Measurements from ENCODE around the gene PTTG1IP.
A peak's percentile ranks its signal among the peaks of the same experiment; 100 is the strongest.

The PTTG1IP gene

DNA sequence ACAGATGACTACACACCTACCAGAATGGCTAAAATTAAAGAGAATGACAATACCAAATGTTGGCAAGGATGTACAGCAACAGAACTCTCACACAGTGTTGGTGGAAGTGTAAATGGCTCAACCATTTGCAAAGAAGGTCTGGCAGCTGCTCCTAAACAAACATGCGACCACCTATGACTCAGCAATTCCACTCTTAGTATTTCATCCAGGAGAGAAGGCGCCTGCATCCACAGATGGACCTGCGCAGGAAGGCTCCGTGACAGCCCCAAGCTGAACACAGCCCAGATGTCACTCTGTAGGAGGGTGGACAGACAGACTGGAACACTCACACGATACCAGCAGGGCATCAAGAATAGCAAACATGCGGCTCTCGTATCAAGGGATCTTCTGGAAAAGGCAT is 6.7 kb downstream of the PTTG1IP start:
- no peak for DNase-seq (ENCODE audit: low read depth in 2 of 2)

DNA sequence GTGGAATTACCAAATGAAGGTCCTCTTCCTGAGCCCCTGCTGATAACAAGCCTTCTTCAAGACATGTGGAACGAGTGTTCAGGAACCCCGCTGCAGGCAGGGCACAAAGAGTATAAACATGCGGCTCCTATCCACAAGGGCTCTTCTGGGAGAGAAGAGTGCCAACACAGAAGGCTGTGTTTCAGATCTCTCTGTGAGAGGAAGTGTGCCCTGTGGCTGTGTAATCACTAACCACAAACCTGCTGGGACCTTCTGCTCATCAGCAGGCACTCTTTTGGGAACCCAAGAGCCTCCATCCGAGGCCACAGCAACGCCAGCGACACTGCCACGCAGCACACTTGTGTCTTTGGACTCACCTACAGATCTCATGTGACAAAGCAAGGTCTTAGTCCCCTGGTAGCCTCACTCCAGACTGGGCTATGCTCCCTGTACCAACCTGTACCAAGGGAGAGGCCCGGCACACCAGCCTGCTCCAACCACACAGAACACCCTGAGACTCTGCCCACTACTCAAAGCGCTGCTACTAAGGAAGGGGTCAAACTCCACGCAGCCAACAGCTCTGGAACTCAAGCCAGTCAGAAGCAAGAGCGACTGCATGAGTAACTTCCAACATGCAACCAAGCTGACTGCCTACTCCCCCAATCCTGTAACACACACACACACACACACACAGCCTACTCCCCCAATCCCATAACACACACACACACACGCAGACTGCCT is 7.8 kb downstream of the PTTG1IP start:
- no peak for DNase-seq (ENCODE audit: low read depth in 2 of 2)

DNA sequence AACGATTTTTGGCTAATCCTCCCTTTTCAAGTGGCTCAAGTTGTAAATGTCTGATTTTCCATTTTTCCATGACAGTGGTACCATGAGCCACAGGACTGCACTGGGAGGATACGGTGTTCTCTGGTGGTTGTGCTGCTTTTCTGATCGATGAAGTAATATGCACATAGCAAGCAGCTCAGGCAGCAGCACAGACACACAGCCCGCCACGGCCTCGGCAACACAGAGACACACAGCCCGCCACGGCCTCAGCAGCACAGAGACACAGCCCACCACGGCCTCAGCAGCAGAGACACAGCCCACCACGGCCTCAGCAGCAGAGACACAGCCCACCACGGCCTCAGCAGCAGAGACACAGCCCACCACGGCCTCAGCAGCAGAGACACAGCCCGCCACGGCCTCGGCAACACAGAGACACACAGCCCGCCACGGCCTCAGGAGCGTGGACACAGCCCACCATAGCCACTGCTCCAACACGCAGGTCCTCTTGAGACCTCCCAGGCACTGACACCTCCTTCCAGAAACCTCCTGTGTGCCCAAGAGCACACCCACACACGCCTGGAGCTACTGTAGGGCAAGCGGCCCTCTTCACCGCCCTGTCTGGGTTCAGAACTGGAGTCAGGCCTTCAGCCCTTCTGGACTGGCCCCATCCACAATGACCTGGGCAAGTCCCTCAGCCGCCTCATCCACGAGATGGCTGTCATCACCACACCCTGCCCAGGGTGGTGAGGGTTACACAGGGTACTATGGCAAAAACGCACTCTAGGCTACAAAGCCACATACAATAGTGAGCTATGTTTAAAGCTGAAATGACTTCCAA is 10.4 kb downstream of the PTTG1IP start:
- no peak for DNase-seq (ENCODE audit: low read depth in 2 of 2)

DNA sequence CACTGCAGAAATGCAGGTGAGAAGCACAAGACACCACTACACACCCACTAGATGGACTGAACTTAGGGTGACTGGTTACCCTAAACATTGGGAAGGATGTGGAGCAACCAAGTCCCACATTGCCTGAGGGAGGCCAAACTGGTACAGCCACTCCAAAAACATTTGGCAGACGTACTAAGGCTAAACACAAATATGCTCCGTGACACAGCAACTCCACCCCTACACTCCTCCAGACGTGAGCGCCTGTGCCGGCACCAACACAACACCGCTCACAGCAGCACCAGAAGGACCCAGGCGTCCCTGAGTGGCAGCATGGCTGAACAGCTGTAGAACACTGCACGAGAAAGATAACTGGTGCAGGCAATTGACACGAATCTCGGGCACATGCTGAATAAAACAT is 14.7 kb downstream of the PTTG1IP start:
- no peak for DNase-seq (ENCODE audit: low read depth in 2 of 2)

DNA sequence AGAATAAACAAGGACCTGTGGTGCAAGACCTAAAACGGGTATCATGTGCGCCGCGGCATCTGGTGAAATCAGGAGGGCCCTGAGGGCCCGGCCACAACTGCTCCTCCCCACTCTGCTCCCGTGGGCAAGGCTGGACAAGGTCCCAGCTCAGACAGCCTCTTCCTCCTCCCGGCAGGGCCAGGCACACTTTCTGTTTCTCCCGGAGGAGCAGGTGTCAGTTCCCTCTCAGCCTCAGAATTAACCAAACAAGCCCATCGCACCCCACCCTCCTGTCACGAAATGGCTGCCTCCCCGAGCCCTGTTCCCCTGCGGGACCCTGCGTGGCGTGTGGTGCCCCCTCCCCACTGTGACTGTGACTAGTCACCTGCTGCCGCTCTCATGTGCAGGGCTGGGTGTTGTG is 15.2 kb downstream of the PTTG1IP start:
- DNase-seq (ENCODE audit: low read depth in 2 of 2): no peak

DNA sequence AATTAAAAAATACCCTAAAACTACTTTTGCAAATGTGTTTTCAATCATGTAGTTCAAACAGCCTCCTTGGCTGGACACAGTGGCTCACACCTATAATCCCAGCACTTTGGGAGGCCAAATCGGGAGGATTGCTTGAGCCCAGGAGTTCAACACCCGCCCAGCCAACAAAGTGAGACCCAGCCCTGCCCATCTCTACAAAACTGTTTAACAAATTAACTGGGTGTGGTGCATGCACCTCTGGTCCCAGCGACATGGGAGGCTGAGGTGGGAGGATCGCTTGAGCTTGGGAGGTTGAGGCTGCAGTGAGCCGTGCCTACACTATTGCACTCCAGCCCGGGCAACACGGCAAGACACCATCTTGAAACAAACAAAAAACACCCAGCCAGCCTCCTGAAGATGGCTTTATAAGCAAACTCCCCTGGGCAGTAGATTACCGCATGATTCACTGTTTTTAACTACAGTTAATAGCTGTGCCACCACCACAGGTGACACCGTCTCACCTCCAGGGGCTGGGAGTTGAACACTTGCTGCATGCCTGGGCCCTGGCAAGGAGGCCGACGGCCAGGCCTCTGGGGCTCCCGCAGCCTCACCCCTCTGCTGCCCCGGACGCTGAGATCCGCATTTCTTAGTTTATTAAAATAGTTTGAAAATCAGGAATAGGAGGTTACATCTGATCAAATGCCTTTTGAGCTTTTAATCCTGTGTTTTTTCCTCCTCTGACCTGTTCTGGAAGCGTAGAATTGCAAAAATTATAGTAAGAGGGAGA is 16.2 kb downstream of the PTTG1IP start:
- no peak for DNase-seq (ENCODE audit: low read depth in 2 of 2)

DNA sequence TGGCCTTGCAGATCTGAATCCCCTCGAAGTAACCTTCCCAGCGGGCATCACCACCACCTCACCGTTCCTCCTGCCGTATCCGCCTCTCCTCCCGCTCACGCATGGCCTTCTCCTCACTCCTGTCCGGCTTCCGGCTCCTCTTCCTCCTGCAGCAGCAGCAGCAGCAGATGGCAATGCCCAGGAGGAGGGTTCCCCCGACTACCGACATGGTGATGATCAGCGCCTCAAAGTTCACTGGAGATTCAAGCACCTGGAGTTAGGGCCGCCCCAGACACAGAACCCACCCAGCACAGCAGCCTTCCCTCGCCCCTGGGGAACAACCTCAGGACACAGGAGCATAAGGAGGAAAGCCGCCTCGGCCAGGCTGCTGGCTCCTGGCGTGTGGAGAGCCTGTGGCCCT is 17.4 kb downstream of the PTTG1IP start:
- DNase-seq (ENCODE audit: low read depth in 2 of 2): no peak

DNA sequence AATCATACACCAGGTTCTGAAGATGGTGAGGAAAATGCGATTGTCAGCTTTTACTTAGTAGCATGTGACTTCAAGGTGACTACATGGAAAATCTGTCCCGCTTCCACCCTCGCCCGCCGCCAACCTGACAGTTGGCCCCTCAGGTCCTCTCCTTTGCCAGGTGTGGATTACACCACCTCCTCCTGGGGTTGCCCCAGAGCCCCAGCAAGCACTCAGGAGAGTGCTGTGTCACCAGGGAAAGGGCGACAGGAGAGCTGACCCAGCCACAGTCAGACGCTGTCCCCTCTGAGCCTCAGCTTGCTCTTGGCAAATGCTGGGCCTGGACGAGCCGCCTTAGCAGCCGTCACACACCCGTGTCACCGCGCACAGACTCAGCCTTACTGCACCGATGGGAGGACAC is 17.9 kb downstream of the PTTG1IP start:
- DNase-seq (ENCODE audit: low read depth in 2 of 2): no peak

DNA sequence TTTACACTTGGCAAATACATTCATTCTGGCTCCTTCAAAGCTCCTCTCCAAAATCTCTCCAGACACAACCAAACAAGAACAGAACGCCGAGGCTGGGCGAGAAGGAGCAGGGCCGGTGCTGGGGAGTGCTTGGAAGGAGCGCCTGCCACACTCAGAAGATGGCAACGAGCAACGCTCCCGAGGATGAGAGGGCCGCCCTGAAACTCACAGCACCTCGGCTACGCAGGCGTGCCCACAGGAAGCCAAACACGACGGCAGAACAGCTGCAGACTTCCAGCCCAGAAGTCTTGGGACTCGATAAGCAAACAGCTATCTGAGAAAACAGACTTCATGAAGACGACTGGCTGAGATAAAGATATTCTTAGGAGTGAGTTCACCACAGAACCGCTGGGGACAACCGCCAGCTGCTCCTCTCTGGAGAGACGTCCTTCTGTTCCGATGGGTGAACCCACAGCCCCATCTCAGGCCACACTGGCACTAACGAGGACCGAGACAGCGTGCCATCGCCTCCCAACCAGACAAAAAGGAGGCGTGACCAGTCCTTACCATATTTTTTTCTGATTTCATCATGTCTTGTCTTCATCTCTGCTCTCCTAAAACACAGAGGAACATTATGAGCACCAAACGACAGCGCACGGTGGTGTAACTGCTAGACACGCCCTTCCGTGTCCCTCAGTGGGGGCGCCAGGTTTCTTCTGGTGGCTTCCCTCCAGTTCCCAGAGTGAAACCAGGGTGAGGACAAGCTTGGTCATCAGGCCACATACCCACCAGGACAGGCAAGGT is 18.6 kb downstream of the PTTG1IP start:
- DNase-seq (ENCODE audit: low read depth in 2 of 2): no peak

DNA sequence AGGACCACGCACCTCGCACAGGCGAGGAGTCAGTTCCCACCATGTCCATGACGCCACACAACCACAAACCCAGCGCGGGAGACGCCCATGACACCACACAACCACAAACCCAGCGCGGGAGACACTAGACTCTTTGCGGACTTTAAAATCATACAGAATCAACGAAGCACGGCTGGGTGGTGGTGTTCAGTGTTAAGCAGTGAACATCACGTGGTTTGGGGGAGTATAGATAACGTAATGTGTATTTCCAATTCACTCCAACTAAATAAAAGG is 19.2 kb downstream of the PTTG1IP start:
- DNase-seq (ENCODE audit: low read depth in 2 of 2): no peak

DNA sequence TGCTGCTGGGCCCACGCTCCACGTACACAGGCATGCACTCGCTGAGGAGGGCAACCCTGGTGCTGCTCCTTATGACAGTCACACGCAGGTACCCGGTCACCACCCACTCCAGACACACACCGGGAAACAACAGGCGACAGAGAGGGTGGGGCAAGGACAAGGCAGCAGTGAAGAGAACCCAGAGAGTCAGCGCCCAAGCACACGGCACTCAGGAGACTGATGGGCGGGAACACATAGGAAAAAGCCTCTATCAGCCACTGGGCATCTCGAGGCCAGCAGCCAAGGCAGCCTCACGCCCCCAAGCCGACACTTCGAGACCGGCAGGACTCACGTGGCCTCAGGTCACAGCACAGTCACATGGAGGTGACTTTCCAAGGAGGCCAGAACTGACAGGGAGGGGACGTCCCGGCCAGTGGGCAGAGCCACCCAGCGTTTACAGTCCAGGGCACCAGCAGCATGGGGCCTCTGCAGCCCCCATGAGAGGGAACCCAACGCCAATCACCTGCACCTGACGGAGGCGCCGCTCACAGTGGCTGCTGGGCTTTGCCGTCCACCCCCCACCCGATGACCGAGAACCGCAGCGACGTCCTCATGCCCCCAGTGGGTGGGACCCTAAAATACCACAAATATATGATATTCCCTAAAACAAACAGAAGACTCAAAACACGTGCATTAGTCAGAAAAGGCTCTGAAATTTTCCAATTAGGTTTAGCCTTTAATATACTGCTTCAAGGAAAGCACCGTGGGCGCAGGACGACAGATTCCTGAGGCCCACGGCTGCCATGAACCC is 19.7 kb downstream of the PTTG1IP start:
- DNase-seq (ENCODE audit: low read depth in 2 of 2): no peak

DNA sequence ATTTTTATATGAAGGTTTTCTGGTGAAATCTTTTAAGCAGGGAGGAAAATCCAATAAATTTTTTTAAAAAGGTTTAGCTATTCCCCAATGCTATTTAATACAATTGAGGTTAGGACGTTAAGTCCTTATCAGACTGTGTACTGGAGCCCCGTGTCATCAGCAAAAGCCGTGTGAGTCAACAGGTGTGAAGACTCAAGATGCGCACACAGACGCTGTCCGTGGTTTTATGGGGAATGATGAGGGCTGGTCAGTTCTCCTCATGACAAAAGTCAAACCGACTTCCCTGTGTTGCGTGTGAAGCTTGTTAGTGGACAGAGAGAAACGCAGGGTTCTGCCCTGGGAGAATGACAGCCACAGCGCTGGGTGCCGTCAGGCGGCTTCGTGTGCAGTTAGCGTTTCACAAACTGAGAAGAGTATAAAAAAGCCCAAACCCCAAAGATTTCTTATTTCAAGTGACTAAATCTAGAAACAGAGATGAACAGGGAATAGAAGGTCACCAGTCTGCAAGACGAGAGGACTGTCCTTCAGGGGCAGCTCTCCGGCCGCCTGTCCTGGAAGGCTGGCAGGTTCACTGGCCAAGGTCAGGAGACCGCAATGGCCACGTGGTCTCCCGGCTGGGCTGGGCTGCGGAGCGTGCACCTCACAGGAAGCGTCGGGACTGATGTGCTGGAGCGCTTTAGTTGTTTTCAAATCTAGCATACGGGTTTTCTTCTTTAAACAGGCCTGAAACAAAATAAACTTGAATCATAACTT is 22.4 kb downstream of the PTTG1IP start:
- DNase-seq (ENCODE audit: low read depth in 2 of 2): no peak

DNA sequence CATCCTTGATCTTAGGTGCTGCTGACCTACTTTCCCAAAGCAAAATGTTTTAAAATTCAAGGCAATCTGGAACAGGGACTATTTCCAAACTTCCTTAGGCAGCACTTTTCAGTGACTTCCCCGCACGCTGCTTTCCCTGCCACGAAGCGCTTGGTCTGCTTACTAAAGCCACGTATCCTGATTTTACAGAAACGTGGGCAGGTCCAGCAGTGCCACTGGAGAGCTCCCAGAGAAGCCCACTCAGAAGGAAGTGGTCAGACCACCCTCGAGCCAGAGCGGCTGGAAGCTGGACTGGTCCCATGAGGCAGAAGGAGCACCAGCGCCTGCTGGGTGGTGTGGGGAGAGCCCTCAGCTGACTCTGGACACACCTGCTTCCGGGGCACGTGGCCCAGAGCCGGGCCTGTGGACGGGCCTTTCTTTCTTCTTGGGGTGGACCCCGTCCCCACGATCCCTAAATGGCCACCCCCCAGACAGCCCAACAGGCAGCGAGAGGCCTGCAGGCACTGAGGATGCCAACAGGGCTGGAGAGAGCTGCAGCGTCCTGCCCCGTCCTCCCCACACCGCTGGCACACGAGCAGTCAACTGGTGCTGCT is 23.2 kb downstream of the PTTG1IP start:
- no peak for DNase-seq (ENCODE audit: low read depth in 2 of 2)

DNA sequence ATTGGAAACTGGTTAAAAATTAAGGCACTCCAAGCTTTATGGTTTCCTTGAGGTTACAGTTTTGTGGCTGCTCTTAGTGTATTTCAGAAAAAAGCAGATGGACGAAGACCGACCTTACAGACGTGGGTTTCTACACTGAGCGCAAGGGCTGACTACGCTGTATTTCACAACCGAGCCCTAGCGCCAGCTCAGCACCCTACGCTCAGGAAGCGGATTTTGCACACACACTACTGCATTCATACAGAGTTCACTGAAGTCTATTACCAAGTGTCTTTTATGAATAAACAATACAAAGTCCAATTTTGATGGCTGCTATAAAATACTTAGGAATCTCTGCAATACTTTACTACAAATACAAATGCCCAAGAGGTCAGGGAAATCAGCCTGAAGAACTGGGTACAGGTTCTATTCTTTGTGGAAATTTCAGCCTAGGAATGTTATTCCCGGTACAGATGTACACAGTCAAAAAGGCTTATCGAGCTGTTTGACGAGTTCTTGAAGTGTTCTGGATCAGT is 23.8 kb downstream of the PTTG1IP start:
- no peak for DNase-seq (ENCODE audit: low read depth in 2 of 2)

DNA sequence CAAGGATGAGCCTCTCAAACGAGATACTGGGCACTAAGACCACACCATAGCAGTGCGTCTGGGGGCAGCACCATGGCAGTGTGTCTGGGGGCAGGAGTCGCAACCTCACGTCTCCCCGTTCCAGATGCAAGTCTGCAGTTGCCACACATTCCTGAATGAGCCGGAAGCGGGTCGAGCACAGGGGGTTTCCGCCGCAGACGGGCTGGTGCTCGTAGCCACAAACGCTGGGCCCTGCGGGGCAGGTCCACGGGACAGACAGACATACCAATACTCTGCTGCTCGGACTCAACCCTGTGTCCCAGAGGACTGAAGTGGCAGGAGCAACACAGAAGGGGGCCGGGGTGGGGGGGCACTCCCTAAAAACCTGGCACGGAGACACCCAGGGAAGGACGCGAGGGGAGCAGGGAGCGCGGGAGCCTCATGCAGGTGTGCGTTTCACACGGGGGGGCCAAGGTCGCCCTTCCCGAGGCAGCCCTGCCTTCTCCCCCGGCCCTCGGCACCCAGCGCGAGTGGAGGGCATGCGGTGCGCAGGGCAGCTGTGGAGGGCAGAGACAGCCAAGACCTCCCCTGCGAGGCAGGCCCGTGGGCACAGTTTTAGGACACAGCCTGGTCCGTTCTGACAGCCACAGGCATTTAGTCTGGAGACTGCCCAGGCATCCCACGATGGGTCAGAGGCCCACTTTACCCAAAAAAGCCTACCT is 24.5 kb downstream of the PTTG1IP start:
- DNase-seq (ENCODE audit: low read depth in 2 of 2): no peak

DNA sequence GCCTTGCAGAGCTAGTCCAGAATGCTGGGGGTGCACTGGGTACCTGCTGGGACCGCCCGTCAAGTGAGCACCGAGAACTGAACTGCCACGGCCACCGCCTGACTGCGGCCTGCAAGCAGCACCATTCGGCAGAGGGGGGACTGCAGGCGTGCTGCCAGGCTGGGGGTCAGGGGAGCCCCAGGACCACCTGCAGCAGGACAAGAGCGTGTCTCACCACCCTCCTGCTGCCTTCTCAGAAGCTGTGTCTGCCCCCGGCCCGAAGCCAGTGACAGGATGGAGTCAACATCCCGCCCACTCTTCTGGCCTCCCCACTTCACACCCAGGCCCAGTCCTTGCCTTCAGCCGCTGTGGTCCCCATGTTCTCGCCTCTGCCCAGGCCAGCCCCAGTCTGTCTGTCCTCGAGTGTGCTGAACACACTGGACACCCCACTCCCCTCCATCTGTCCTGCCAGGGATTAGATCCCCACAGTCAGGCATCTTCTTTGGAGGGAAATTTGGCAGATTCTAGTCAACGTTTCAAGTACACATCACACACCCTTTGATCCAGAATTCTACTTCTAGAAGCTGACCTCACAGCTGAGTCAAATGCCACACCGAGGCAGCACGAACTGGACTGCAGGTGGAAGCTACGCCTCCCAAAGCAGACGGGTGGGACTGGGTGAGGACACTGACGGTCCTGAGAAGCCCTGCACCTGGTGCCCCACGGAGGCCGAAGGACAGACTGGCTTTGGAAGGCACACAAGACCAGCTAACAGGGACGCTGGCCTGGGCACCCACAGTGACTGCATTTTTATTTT is 26.0 kb downstream of the PTTG1IP start:
- DNase-seq (ENCODE audit: low read depth in 2 of 2): no peak

DNA sequence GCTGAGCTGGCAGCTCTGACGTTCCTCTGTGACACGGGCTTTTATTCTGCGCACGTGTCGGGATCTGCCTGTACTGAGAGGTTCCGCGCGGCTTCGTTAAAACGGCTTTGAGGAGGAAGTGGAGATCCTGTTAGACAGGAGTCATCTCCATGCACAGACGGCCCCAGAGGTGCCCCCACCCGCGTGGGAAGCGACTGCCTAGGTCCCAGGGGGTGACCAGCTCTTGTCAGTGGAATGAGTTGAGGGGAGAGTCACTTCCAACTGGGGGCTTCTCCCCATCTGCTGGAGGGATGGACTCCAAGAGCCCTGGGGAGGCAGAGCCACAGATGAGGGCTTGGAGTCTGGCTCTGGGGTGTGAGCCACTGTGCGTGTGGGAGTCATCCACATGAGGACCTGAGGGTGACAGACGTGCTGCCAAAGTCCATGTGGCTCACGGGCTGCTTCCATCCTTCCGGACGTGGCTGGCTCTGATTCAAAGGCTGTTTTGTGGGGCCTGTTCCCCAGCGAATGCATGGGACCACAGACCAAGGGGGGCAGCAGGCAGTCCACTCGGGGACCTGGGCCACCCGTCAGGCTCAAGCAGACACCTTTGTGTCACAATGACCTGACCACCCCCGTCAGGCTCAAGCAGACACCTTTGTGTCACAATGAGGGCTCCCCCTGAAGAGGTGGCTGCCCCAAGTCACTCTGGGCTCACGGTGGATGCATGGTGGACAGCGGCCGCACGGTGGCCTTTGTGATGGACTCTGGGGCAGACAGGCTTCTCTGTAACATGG is 26.8 kb downstream of the PTTG1IP start:
- peak in 1 of 2 donors; percentile 23 for DNase-seq (ENCODE audit: low read depth in 2 of 2)

DNA sequence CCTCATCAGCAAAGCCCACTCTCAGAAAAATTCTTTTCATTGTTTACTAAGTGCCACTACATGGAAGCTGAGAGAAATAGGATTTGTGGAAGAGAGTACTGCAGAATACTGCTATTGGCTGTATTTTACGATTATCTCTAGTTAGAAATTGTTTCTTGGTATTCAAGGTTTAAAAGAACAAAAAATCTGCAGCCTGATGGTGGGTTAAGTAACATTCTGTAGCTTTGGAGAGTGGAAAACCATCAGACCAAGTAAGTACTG is 27.3 kb downstream of the PTTG1IP start:
- DNase-seq (ENCODE audit: low read depth in 2 of 2): no peak

Data from activated CD4-positive, alpha-beta T cell treated with anti-CD3 and anti-CD28 coated beads for 24 hours (primary cell).